NCI-H82 treated with DMSO at 0.1 percent for 48 hours (cell line): ENCODE results near the gene DNAH3.
"Not testable (repeated sequence)": the region's sequence is repeated elsewhere in the genome, so short reads cannot be mapped to it uniquely, and the experiment has no call there.

Experiments used
- DNase-seq: peaks from one replicate; lab custom pipeline; 2025; ENCODE audit not compliant: unreplicated experiment; lab: John Stamatoyannopoulos, UW

The DNAH3 gene

DNA sequence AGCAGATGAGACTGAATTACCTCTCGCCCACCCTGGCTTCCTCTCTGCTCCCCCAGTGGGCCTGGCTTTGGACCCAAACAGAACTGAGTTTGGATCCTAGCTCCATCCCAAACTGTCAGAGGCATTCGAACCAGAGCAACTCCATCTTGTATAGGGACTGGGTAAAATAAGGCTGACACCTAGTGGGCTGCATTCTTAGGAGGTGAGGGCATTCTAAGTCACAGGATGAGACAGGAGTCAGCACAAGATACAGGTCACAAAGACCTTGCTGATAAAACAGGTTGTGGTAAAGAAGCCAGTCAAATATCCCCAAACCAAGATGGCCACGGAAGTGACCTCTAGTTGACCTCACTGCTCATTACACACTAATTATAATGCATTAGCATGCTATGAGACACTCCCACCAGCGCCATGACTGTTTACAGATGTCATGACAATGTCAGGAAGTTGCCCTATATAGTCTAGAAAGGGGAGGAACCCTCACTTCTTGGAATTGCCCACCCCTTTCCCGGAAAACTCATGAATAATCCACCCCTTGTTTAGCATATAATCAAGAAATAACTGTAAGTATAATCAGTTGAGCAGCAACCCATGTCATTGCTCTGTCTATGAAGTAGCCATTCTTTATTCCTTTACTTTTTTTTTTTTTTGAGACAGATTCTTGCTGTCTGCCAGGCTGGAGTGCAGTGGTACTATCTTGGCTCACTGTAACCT is 205.6 kb downstream of the DNAH3 start:
- no peak for DNase-seq

- no peak for DNase-seq
These were observed 208.4 kb downstream of the DNAH3 start for GRCh38 chr16:20942256-20942655.

DNA sequence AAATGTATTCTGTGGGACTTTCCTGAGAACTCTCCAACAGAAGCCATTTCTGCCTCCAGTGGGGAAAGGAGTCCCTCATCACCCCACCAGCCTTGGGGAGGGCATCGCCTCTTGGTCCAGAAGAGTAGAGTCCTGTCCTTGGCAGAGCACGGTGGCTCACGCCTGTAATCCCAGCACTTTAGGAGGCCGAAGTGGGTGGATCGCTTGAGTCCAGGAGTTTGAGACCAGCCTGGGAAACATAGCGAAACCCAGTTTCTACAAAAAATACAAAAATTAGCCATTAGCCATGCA is 209.1 kb downstream of the DNAH3 start:
- no peak for DNase-seq

DNA sequence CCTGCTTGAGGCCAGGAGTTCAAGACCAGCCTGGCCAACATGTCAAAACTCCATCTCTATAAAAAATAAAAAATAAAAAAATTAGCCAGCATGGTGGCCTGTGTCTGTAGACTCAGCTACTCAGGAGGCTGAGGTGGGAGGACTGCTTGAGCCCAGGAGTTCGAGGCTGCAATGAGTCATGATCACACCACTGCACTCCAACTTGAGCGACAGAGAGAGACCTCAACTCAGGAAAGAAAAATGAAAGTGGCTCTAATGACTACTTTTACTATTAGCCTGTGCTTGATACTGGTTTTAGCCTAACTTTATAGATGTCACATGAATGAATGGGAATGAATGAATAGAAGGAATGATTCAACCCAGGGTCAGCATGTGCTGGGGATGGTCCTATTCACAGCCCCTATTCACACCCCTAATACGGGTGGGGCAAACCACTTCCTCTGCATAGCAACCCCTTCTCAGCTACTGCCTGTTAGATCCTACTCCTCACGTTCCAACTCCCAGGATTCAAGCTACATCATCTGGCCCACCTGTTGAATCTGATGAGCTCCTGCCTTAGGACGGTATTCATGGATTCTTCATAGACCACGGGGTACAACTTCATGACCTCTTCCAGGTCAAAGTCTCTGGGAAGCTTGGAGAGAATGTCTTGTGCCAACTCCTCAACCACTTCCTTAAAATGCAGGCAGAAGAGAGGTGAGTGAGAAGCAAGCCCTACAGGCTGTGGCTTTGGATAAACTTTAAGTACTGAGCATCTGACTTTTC is 209.6 kb downstream of the DNAH3 start:
- no peak for DNase-seq

- no peak for DNase-seq
These were observed 211.0 kb downstream of the DNAH3 start for GRCh38 chr16:20939611-20940010.

DNA sequence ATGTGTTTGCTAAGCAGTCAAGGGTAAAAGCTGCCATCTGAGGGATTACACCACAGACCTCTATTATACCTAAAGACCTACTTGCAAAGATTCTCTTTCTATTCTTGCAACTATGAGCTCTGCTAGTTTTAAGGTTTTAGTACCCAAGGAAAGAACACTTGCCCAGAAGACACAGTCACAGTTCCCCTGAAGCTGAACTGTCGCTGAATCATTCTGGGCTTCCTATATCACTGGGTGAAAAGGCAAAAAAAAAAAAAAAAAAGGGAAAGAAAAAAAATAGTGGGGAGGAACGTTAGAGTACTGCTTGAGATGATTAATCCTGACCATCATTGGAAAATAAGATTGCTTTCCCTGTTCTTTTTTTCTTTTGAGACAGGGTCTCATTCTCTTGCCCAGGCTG is 212.2 kb downstream of the DNAH3 start:
- DNase-seq = no peak

DNA sequence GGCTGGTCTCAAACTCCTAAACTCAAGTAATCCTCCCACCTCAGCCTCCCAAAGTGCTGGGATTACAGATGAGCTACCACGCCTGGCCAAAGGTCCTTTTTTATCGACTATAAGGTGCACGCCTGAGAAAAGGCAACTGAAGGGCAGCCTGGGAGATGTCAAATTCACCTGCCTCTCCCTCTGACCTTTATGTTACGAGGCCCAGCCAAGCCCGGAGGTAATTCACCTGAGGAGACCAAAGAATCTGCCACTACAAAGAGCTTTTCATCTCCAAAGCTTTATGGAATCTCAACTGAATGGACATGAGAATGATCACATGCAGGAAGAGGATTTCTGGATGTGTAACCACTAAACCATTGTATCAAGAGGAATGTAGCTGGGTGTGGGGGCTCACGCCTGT is 212.9 kb downstream of the DNAH3 start:
- no peak for DNase-seq

GRCh38 chr16:20933589-20933988 is 217.1 kb downstream of the DNAH3 start:
- no peak for DNase-seq

GRCh38 chr16:20931066-20931600 is 219.5 kb downstream of the DNAH3 start:
- no peak for DNase-seq

- DNase-seq = no peak
These were observed 220.3 kb downstream of the DNAH3 start for GRCh38 chr16:20930365-20930690.

GRCh38 chr16:20929676-20930364 is 220.8 kb downstream of the DNAH3 start:
- DNase-seq = not testable (repeated sequence)

DNA sequence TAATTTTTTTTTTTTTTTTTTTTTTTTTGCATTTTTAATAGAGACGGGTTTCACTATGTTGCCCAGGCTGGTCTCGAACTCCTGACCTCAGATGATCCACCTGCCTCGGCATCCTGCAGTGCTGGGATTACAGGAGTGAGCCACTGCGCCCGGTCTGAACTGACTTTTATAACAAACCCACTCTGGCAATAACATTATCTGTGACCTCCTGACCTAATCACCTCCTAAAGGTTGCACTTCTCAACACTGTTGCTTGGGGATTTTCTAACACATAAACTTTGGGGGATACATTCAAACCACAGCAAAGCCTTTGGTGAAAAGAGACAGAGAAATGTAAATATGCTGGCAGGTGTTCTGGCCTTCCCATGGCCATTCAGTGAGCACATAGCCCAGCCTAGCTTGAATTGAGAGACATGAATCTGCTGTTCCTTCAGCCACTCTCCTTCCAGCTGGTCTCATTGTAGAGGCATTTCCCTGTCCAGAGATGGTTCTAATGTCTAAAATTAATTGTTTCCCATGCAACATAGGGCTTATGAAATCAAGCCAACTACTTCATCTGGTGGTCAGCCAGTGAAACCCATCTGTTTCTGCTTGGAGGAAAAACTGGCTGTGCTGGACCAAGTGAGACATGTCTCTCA is 221.8 kb downstream of the DNAH3 start:
- no peak for DNase-seq

DNA sequence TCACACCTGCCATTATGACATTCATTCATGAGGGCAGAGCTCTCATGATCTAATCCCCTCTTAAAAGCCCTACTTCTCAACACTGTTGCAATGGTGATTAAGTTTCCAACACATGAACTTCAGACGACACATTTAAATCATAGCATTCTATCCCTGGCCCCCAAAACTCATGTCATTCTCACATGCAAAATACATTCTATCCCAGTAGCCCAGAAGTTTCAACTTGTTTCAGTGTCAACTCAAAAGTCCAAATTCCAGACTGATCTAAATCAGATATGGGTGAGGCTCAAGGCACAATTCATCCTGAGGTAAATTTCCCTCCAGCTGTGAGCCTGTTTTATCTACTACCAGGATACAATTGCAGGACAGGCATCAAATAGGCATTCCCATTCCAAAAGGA is 224.9 kb downstream of the DNAH3 start:
- no peak for DNase-seq

GRCh38 chr16:20923876-20924275 is 226.8 kb downstream of the DNAH3 start:
- DNase-seq = no peak

DNA sequence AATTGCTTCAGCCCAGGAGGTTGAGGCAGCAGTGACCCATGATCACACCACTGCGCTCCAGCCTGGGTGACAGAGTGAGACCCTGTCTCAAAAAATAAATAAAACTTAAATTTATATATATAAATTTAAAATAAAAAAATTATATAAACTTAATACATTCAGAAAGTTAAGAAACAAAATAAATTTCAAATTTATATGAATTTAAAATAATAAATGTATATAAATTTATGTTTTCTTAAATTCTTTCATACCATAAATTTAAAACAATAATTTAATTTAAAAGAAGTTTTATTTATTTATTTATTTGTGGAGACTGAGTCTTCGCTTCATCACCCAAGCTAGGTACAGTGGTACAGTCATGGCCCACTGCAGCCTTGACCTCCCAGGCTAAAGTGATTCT is 229.8 kb downstream of the DNAH3 start:
- no peak for DNase-seq

DNA sequence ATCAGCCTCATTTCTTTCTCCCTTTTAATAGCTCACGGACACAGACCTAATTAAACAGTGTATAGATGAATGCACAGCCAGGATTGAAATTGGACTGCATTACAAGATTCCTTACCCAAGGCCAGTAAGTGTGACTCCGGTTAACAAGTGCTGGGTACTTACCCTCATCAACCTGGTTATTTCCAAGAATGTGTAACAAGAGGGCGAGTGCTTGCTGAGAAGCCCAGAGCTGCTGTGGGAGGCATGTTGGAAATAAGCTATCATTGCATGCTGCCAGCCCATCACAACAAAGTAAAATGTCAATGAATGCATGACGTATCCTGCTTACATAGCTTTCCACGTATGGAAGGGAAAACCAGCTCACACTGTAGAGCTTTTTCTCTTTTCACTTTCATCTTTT is 230.6 kb downstream of the DNAH3 start:
- DNase-seq = no peak

- no peak for DNase-seq
These were observed 232.0 kb downstream of the DNAH3 start for GRCh38 chr16:20918486-20919239.

DNA sequence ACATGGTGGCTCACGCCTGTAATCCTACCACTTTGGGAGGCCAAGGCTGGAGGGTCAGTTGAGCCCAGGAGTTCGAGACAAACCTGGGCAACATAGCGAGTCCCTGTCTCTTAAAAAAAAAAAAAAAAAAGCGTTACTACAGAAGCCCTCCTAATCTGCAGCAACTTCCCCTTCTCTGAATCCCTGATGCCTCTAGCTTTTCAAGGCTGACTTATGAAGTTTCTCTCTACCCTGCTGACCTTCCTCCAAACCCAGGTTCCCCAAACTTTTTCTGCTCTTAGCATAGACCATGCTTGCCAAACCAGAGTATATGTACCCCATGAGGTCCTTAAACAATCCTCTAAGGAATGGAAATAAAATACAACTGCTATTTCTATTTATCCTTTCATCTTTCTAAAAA is 233.7 kb downstream of the DNAH3 start:
- DNase-seq = no peak

- DNase-seq = no peak
These were observed 234.4 kb downstream of the DNAH3 start for GRCh38 chr16:20916289-20916688.

GRCh38 chr16:20911361-20911760 is 239.3 kb downstream of the DNAH3 start:
- no peak for DNase-seq

DNA sequence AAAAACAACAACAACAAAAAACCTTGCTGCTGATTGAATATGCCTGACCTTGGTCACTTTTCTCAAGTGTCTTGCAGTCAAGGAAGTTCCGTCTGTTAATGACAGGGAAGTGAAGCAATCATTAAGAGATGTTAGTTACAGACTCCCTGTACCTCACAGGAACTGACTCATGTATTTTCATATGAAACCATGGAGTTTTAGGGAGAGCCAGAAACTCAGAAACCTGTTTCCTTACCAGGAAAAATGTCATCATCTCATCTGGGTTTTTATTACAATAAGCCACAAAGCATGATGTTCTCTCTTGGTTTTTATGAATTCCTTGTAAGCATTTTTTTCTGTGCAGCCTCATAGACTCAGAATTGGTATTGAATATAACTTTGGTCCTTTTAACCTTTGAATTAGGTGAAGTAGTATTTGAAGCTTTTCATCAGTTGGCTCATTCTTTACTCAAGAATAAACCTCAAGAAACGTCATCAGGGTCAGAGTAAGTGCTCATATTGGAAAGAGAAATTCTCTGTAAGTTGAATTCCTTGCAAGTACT is 239.8 kb downstream of the DNAH3 start:
- DNase-seq = no peak
